Hematopoietic multipotent progenitor cell treated with erythropoietin and hydrocortisone succinate and interleukin-3 and kit ligand, for 4 days (in vitro differentiated cells): ENCODE measurements around the gene SLC9A9.
"Not testable (repeated sequence)": the region's sequence is repeated elsewhere in the genome, so short reads cannot be mapped to it uniquely, and the experiment has no call there.

ENCODE experiments used
- DNase-seq: peaks from one replicate; pipeline ENCODE4 v3.0.0-alpha.2; 2015

The SLC9A9 gene

DNA sequence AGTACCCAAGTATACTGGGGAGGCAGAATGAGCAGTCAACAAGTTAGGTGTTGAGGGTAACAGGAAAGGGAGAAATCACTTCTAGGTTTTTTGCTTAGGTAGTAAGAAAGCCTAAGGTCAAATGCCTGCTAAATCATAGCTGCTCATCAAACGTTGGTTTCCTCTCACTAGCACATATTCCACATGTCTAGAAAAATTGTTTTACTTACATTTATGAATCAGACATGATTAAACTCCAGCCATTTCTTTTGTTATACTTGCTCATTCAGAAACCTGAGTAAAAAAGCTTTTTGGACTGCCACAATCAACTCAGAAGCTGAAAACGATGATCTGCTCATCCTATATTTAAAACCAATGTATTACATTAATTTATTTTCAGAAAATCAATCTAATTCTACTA, 40.2 kb downstream of the SLC9A9 start:
- DNase-seq = no peak

DNA sequence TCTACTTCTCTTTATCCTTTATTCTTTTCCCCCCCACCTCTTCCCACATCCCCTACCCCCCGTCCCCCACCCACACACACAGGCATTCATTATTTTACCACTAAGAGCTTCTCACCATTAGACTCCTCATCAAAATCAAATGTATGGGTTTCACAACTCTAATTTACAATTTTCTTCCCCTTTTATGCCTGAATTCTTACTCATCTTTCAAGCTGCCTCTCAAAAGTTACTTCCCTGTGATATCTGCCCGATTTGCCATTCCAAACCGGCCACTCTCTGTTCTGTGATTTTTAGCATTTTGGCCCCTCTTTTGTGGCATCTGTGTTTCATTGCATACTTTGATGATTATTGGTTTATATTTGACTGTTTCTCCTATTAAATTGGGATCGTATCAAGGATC, 42.2 kb downstream of the SLC9A9 start:
- no peak for DNase-seq

GRCh38 chr3:143805476-143805875, 42.8 kb downstream of the SLC9A9 start:
- DNase-seq = not testable (repeated sequence)

- not testable (repeated sequence) for DNase-seq
These were observed 47.2 kb downstream of the SLC9A9 start for GRCh38 chr3:143801046-143801445.

GRCh38 chr3:143798151-143798550, 50.1 kb downstream of the SLC9A9 start:
- not testable (repeated sequence) for DNase-seq

DNA sequence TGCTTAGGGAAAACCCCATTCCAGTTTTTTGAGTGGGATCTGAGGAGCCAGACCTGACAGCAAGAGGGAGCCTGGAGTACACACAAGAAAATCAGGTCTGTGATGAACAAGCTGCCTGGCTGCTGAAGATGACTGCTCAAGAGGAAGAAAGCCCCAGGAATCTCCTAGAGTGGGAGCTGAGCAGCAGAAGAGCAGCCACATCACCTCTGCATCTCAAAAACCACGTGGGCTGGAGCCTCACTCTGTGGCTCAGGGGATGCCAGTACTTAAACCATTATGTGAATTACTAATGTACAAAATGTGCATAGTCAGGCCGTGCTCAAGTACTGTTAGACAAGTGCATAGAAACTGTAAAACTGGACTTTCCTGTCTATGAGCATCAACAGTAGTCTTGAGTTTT, 52.4 kb downstream of the SLC9A9 start:
- DNase-seq = no peak

DNA sequence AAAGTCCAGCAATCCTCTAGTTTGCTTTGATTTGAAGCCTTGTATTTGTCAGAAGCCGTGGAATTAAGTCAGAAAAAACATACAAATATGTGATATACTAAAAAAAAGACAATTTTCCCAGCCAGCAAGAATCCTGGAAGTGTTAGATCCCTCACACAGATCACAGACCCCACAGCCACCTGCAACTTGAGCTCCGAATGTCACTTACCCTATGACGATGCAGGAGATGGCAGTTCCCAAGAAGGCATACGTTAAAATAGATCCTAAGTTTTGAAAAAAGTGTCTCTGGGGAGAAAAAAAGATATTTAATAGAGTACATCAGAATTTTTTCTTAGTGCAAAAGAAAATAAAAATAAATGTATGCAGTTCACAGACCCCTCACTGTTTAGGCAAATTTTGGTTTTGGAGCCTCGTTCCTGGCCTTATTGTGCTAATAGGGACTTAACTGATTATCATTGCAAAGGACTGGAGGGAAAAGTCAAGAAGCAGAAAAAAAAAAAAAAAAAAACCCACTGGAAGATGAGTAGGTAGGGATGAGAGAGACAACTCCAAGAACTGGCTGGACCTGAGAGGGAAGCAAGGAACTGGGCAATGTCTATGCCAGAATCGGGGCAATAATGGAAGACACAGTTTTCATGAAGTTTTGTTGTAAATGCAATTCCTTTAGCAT, 53.3 kb downstream of the SLC9A9 start:
- DNase-seq = no peak

DNA sequence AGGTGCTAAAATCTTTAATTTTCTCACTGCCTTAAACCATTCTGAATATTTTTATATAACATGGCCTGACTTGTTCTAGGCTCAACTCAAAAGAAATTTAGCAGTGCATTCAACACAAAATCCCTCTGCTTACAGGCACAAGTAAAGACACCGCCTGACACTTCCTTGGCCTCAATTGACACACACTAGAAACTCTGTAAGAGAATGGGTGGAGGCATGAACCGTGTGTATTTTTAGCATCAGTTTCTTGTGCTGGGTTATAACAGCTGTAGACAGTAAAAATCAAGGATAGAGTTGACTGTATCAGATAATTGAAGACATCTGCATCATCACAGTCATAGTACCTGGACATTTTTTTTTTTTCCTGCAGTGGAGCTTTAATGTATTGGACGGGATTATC, 54.3 kb downstream of the SLC9A9 start:
- no peak for DNase-seq

DNA sequence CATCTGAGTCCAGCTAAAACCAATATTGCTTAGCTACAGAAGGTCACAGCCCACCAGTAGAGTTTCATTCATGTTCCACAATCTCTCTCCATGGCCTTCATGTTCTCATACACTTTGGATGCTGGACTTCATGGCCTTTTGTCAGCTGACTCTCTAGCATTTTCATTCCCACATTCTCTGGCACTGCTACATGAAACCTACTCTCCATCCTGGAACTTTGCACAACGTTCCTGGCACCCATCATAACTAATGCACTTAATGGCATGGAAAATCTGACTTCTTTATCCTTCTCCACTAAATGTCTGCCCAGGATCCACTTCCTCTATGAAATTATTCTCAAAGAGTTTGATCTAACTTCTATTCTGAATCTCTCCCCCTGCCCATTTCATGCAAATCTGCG, 56.9 kb downstream of the SLC9A9 start:
- no peak for DNase-seq

DNA sequence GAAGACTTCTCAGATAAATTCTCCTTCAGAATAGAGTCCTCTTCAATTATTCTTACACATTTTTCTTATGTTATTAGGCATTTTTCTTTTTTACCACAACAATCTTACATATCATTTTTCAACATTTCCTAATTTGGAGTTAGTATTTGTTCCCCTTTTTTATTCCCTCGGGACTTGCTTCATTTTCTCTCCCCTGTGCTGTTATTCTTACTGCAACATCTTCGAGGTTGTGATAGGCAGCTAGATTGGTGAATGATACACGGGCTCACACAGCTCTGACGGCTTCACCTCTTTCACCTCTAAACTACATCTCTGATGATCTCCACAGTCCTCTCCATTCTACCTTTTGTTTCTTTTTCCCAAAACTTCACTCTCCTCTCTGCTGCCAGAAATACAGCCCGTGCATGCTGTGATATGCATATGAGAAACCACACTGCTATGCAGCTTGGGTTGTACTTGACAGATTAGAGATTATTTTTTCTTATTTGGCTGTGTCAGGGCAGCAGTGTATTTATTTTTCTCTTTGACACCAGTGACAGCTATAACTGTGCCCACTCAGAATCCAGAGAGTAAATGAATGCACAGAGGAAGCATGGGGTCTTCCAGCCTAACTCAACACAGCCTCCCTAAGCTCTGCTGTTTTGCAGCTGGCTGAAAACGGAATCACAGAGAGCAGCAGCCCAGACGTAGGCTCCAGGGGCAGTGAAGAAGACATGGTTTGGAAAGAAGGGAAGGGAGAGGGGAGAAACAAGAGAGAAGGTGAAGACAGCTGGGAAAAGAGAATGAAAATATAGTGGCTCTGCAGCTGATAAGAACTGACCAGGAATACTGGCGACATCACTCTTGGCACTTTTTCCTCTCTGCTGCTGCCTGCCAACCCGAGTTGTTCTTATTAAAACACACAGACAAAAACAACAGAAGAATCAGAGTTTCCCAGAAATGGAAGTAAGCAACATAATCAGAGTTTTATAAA, 61.8 kb downstream of the SLC9A9 start:
- DNase-seq = peak; percentile 15

- DNase-seq = no peak
These were observed 63.8 kb downstream of the SLC9A9 start for GRCh38 chr3:143784446-143784845.

DNA sequence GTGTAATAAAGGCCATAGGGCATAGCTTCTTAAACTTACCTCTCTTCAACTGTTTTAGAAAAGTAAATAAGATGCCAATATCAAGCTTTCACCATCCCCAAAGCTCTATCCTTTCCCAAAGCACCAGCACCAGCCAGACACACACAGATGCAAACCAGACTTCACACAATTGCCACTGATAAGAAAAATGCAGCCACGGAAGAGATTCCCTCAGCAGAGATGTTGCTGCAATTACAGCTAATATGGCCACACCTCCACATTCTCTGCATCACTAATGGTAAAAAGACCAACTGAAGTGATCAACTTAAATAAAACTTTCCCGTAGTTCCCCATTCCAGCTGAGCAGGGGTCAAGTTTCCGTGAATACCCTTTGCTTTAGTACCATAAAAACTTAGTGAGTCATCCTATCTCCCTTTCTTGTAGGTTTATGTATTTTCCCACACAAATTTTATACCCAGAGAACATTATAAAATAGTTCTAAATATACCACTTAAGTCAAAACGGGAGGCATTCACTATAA, 64.4 kb downstream of the SLC9A9 start:
- peak; percentile 27 for DNase-seq

GRCh38 chr3:143775459-143775858, 72.8 kb downstream of the SLC9A9 start:
- DNase-seq = peak; percentile 80

- no peak for DNase-seq
These were observed 76.3 kb downstream of the SLC9A9 start for GRCh38 chr3:143771939-143772338.

DNA sequence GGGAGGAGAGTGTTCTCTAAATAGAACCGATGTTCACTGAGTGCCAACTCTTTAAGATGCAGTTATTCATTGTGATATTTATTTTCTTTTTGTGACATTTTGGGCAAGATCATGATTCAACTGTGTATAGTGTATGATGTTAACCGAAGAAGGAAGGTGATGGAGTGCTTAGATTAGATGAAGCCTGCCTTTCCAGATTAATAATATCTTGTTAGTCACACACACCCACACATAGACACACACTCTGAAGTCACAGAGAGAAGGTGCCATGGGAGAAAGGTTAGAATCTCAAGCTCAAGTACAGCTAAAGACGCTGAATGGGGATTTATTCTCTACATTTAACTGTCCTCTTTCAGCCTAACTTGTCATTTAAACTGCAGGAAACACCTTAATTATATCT, 77.0 kb downstream of the SLC9A9 start:
- no peak for DNase-seq

- no peak for DNase-seq
These were observed 77.9 kb downstream of the SLC9A9 start for GRCh38 chr3:143770391-143770790.

DNA sequence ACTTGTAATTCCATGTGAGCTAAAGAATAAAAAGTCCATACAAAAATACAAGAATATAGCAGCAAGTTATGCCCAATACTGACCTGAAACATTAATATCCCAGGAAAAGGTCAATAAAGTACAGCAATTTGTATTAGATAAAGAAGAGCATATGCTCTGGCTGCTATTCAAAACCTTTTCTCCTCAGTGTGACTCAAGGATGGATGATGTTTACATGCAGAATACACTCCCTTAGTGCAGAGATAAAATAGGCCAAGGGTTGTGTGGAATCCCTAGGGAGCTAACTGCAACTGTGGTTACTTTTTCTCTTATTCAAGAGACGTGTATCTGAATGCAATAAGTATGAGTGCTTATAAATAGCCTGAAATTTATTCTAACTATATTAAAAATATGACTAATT, 78.7 kb downstream of the SLC9A9 start:
- no peak for DNase-seq

- no peak for DNase-seq
These were observed 83.4 kb downstream of the SLC9A9 start for GRCh38 chr3:143764840-143765239.

DNA sequence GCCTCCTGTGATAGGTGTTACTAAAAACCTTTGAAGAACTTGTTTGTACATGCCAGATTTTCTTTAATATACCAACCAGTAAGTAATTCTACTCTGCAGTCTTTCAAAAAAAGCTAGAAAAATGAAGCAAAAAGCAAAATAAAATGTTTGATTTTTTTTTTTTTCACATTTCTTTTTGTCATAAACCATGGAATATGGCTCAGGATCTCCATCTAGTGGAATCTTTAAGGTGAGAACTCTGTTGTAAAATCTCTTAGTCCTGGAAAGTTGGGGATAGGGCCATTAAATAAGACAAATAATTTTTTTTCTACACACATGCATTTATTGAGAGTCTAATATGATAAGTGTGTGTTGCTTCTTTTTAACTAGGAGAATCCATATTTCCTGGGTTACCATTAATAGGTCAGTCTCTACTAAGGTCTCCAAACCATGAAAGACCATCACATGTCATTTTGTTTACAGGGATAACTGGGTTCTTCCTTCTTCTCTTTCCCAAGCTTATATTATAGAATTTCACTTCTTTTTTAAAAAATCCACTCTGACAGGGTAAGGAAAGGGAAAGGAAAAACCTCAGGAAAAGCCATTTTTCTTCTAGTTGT, 84.6 kb downstream of the SLC9A9 start:
- peak; percentile 50 for DNase-seq

- no peak for DNase-seq
These were observed 90.6 kb downstream of the SLC9A9 start for GRCh38 chr3:143757691-143758090.

DNA sequence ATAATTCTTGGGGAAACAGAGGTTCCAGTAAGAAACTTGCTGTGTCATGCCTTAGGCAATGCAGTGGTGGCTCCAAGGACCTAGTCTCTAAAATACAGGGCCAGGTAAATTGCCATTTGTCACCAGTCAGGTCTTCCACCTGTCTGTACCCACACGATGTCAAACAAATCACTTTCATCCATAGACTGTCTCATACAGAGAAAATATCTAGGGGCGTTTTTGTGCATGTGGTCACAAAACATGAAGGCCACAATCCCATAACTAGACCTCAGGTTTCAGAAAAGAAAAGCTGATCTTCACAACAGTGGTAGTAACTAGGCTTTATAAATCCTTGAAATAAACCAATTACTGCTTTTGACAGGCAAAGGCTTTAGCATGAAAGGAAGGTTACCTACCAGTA, 92.3 kb downstream of the SLC9A9 start:
- DNase-seq = no peak

GRCh38 chr3:143754090-143754489, 94.2 kb downstream of the SLC9A9 start:
- no peak for DNase-seq

GRCh38 chr3:143753456-143753855, 94.8 kb downstream of the SLC9A9 start:
- no peak for DNase-seq

- DNase-seq = no peak
These were observed 95.3 kb downstream of the SLC9A9 start for GRCh38 chr3:143753006-143753405.
